NT2/D1 (cell line): ENCODE results near the gene S100A8.

Experiments used
- DNase-seq: peaks from one replicate; pipeline ENCODE4 v3.0.0-alpha.2; 2011; ENCODE audit warnings: low read depth, low spot score
- H3K27me3 ChIP-seq: 2 replicates; pipeline ENCODE4 v1.6.0; 2011; ENCODE audit warnings: mild to moderate bottlenecking; ENCODE audit not compliant: insufficient read length, insufficient read depth
- H3K36me3 ChIP-seq: 2 replicates; pipeline ENCODE4 v1.6.1; 2011; ENCODE audit warnings: mild to moderate bottlenecking, low read length, mixed read lengths; ENCODE audit not compliant: insufficient read depth, insufficient read length
- H3K4me1 ChIP-seq: 2 replicates; pipeline ENCODE4 v1.5.1; 2011; ENCODE audit not compliant: insufficient read depth, insufficient read length
- H3K4me3 ChIP-seq: 2 replicates; pipeline ENCODE4 v1.5.1; 2011; ENCODE audit warnings: low read depth; ENCODE audit not compliant: insufficient read length
- H3K9ac ChIP-seq: 2 replicates; pipeline ENCODE4 v1.6.0; 2011; ENCODE audit warnings: low read depth; ENCODE audit not compliant: insufficient read length
- H3K9me3 ChIP-seq: 2 replicates; pipeline ENCODE4 v1.5.1; 2011; ENCODE audit warnings: mild to moderate bottlenecking, low read length; ENCODE audit not compliant: insufficient read depth
- SUZ12 ChIP-seq: IDR thresholded peaks from 2 replicates; pipeline ENCODE4 v1.6.1; 2011; ENCODE audit not compliant: insufficient read length, insufficient read depth; ENCODE audit errors: extremely low read depth
- YY1 ChIP-seq: IDR thresholded peaks from 2 replicates; pipeline ENCODE4 v1.6.1; 2011; ENCODE audit not compliant: insufficient read length, insufficient read depth
- ZNF274 ChIP-seq: IDR thresholded peaks from 2 replicates; pipeline ENCODE4 v1.6.1; 2011; ENCODE audit warnings: mild to moderate bottlenecking, low read depth, low read length

Gene S100A8

DNA sequence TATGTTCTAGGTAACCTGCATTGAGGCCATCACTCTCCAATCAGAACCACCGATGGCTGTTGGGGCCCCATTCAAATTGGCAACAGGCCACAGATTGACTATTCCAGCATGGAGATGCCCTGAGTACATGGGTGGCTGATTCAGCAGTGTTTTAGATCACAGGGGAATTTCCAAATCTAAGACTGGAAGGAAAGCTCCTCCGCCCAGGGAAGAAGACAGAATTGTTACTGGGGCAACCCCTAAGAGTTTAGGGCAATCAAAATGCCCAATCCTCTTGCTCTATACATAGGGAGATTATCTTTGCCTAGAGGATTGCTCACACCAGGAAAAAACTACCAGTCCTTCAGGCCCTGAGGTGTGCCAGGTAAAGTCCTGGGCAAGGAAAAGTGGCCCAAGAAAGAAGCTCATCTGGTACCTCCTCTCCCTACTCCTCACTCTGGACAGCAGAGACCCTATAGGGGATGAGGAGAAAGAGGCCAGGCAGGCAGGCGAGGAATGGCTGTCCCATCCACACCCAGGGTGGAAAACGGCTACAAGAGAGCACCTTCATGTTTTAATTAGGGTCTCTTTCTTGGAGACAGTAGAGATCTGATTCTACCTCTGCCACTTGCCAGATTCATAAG is 5.8 kb downstream of the S100A8 start:
- Histone ChIP-seq H3K4me1 (no peaks in the 10 kb centered on the region), H3K9ac (no peak overlapping the region), H3K9me3 (peaks cover 9% of the 10 kb centered on the region; the same call in 1 of the 2 replicates), H3K36me3 (no peaks in the 10 kb centered on the region), H3K4me3 (no peak overlapping the region), H3K27me3 (no peaks in the 10 kb centered on the region)
- DNase-seq, result no peak
- TF ChIP-seq ZNF274, result no peak
- TF ChIP-seq YY1, result no peak
- no peak for TF ChIP-seq SUZ12

DNA sequence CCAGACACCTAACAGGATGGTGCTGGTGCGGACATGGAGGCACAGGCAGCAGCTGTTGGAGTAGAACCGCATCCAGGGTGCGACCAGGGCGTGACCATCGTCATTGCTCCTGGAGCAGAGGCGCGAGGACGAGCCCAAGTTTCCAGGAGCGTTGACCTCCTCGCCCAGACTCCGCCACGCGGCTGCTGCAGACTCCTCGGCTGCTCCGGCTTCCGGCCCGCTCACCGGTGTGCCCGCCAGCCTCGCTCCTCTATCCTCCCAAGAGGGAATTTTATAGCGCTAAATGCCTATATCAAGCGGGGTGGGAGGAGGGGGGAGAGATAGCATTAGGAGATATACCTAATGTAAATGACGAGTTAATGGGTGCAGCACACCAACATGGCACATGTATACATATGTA is 10.2 kb downstream of the S100A8 start:
- H3K27me3 ChIP-seq, result no peaks in the 10 kb centered on the region
- TF ChIP-seq YY1 (no peak), SUZ12 (no peak), ZNF274 (no peak)
- H3K9ac ChIP-seq, result no peak overlapping the region
- DNase-seq, result no peak
- H3K4me3 ChIP-seq, result no peak overlapping the region
- H3K36me3 ChIP-seq, result no peaks in the 10 kb centered on the region
- no peaks in the 10 kb centered on the region for H3K4me1 ChIP-seq
- H3K9me3 ChIP-seq, result peaks cover 22% of the 10 kb centered on the region

DNA sequence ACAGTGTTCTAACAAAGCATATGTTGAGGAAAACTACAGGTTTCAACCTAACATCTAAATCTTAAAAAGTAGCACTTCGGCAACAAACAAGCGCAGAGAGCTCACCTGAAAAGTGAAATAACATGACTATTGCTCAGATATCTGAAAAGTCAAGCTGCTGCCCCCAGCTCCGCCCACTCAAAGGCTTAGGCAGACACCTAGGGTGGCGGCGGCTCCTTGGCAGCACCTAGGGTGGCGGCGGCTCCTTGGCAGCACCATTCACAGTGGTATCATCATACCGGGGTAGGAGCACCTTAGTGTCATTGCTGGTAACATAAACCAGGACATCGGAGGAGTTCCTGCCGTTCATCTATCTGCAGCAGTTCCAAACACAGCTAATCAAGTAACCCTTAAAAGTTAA is 11.3 kb downstream of the S100A8 start:
- H3K4me1 ChIP-seq, result no peaks in the 10 kb centered on the region
- H3K36me3 ChIP-seq, result no peaks in the 10 kb centered on the region
- no peak overlapping the region for H3K4me3 ChIP-seq
- H3K9me3 ChIP-seq, result peaks cover 22% of the 10 kb centered on the region
- no peak overlapping the region for H3K9ac ChIP-seq
- DNase-seq, result no peak
- TF ChIP-seq SUZ12, result no peak
- TF ChIP-seq YY1, result no peak
- no peaks in the 10 kb centered on the region for H3K27me3 ChIP-seq

DNA sequence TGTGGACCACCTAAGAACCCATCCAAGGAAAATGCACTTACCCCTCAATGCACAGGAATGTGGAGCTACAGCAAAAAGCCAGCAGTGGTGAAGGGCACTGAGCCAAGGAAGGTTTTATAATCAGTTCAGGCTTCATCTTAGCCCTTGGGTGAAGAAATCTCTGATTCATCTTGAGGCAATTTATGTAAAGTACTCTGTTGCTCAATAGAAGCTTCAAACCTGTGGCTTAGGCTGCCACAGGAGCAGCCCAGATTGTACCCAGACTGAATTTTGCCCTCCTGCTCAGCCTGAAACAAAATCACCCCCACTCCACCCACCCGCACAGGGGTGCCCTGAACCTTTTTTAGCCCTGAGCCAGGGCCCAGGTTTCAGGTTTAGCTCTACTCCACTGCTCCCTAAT is 15.4 kb downstream of the S100A8 start, which contains the start of gene S100A12:
Gene S100A12 (minus strand): TSS at position 111 of the 400 bp plus-strand sequence. CDS start 1,029 bp downstream, outside the sequence.
- no peaks in the 10 kb centered on the region for H3K27me3 ChIP-seq
- peaks cover 13% of the 10 kb centered on the region; the same call in 1 of the 2 replicates for H3K9me3 ChIP-seq
- H3K4me3 ChIP-seq, result no peak within 1 kb of the TSS
- DNase-seq, result no peak
- H3K4me1 ChIP-seq, result no peaks in the 10 kb centered on the region
- no peaks in the 10 kb centered on the region for H3K36me3 ChIP-seq
- H3K9ac ChIP-seq, result no peak within 1 kb of the TSS
- no peak for TF ChIP-seq SUZ12
- no peak for TF ChIP-seq ZNF274
- no peak for TF ChIP-seq YY1

DNA sequence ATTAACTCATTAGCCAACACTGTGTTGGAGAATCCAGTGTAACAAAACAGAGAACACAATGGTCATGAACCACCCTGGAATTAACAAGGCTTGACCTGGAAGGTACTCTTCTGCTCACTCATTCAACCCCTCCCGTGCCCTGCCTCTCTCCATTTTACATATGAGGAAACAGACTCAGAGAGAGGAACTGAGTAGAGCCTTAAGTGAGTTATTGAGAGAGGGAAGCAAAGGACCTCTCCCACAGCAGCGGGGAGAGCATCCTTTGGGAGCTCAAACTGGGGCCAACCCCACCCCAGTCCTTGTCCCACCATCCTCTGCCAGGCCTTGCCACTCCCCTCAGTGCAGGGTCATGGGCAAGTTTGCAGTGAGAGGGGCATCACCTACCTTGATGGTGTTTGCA is 16.8 kb downstream of the S100A8 start:
- DNase-seq, result no peak
- no peak overlapping the region for H3K9ac ChIP-seq
- TF ChIP-seq YY1, result no peak
- no peak for TF ChIP-seq SUZ12
- no peak for TF ChIP-seq ZNF274

DNA sequence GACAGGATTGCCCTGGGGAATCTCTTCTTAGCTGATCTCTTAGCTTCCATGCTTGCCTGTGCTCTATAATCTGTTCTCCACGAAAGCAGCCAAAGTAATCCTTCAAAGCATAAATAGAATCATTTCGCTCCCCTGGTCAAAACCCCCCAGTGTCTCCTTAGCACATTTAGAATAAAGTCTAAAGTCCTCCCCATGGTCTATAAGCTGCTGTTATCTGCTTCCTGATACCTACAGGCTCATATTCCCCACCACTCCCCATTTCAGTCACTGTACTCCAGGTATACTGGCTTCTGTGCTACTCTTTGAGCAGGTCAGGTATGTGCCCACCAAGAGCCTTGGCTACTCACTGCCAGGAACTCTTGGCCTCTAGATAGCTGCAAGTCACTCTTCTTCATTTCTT is 18.3 kb downstream of the S100A8 start:
- Histone ChIP-seq H3K27me3 (no peaks in the 10 kb centered on the region), H3K9me3 (peaks cover 13% of the 10 kb centered on the region; the same call in 1 of the 2 replicates), H3K4me1 (no peaks in the 10 kb centered on the region), H3K4me3 (no peak overlapping the region), H3K9ac (no peak overlapping the region), H3K36me3 (no peaks in the 10 kb centered on the region)
- TF ChIP-seq SUZ12, result no peak
- no peak for TF ChIP-seq ZNF274
- DNase-seq, result no peak

More for the DNA sequence above, 16.8 kb downstream of the S100A8 start:
- Histone ChIP-seq H3K4me3 (no peak overlapping the region), H3K9me3 (peaks cover 13% of the 10 kb centered on the region; the same call in 1 of the 2 replicates), H3K36me3 (no peaks in the 10 kb centered on the region), H3K27me3 (no peaks in the 10 kb centered on the region), H3K4me1 (no peaks in the 10 kb centered on the region)

DNA sequence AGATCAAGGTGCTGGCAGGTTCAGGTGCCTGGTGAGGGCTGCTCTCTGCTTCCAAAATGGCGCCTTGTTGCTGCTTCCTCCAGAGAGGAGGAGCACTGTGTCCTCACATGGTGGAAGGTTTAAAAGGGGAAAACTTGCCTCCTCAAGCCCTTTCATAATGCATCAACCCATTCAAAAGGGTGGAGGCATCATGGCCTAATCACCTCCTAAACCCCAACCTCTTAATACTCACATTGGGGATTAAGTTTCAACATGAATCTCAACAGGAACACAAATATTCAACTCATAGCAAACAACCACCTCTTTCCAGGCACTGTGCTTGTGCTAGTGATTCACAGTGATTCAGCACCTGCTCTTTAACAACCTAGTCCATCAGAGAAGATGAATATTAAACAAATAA is 19.6 kb downstream of the S100A8 start:
- Histone ChIP-seq H3K27me3 (no peaks in the 10 kb centered on the region), H3K4me1 (no peaks in the 10 kb centered on the region), H3K9ac (no peak overlapping the region), H3K4me3 (no peak overlapping the region), H3K9me3 (0 out of 2 replicates have a peak, but pooled peaks cover under 1% of the 10 kb centered on the region), H3K36me3 (no peaks in the 10 kb centered on the region)
- TF ChIP-seq YY1 (no peak), ZNF274 (no peak), SUZ12 (no peak)
- DNase-seq, result no peak
